GM23248 (cell line): ENCODE results near the gene SAMD7.

Experiments
- EZH2 ChIP-seq: fragments of 200-600 bp; sonication (generic); IDR thresholded peaks from 2 replicates; pipeline ENCODE4 v1.6.1; 2018; ENCODE audit warnings: antibody characterized with exemption, mild to moderate bottlenecking; ENCODE audit not compliant: insufficient read depth, poor library complexity, severe bottlenecking
- EZH2phosphoT487 ChIP-seq: fragments of 200-600 bp; sonication (generic); IDR thresholded peaks from 2 replicates; pipeline ENCODE4 v1.6.1; 2018; ENCODE audit warnings: antibody characterized with exemption, moderate library complexity, mild to moderate bottlenecking, low read depth; ENCODE audit not compliant: insufficient read depth

DNA sequence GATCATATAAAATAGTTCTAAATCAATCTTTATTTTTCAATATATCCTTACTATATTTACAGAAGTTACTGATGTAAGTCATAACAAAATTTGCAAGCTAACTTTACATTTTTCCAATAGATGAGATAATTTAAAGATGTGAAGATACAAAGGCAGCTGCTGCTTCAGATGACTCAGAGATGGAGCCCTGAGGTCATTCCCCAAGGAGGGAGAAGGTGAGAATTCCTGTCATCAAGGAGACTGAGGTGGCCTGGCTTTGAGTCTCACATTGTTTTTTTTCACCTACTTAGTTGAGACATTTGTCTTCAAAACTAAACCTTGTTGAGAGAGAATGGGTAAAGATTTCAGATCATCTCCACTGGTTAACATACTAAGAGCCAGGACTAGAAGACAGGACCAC, 3.9 kb upstream of the SAMD7 start:
- TF ChIP-seq EZH2phosphoT487 (no peak), EZH2 (no peak)
